OCI-M2 (cell line): Measurements from ENCODE around the gene USP2.

ENCODE experiments used
- DNase-seq: peaks from one replicate; lab custom pipeline; 2025; ENCODE audit not compliant: unreplicated experiment; lab: John Stamatoyannopoulos, UW

The USP2 gene

GRCh38 chr11:119307219-119307618, 74.3 kb downstream of the USP2 start:
- DNase-seq: no peak

DNA sequence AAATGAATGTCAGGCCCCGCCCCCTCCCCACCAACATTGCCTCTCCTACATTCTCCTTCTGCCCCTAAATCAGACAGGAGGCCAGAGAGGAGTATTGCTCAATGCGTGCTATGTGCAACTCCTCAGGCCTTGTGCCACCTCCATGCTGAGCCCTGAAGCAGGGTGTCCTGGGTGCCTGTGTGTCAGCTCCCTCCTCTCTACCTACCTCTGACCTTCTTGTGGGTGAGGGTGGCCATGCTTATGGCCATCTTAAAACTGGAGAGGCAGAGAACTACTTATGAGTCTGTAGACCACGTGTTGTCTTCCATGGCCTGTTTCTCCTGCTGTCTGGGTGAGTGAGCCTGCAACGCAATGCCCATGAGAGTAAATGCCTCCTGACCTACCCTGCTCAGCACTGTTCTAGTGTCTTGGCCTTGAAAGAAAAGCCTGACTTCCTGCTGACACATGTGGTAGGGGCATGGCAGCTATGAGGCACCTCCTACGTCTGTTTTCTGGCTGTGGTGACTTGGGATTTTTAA, 75.1 kb downstream of the USP2 start:
- DNase-seq: no peak

- DNase-seq: no peak
Measured at GRCh38 chr11:119305556-119306372, 75.7 kb downstream of the USP2 start.
